ENCODE results near the gene PCBD1. TPM values are rescaled to one million over a fixed set of nuclear protein-coding genes. Genes with fewer than 3 reads are reported as not detected.

Gene PCBD1
- total RNA-seq, 1 experiment from 2014 or later, result 164 TPM

- no peak overlapping the region for H3K4me2 ChIP-seq
- intact Hi-C loops (cut with micrococcal nuclease; ENCODE audit: unreplicated experiment), result no loop called here
- peaks cover 40% of the 10 kb centered on the region for H3K36me3 ChIP-seq (ENCODE audit: low read depth)
Observed at GRCh38 chr10:70845256-70845655, 43.1 kb downstream of the PCBD1 start.

DNA sequence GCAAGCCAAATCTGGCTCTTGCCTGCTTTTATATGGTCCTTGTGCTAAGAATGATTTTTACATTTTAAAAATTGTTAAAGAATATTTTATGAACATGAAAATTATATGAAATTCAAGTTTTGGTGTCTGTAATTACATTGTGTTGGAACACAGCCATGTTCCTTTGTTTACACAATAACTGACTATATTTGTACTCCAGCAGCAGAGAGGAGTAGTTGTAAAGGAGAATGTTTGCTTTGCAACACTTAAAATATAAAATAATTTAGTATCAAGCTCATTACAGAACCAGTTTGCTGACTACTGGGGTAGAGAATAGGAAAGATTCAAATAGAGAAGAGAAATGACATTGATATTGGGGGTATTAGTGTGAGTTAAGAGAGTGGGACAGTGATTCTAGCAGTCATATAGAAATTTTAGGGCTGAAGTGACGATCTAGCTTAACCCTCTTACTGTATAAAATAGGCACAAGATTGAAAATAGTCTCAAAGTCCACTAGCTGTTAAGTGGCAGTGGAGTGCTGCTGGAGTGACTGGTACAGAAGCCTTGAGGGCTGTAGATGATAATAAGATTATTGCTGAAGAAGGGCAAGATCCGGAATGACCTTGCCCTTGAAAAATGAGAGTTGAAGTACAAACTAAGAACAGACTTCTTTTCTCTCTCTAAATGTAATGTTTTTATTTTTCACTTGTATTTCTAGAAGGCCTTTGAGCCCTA lies 44.4 kb downstream of the PCBD1 start:
- peaks cover 11% of the 10 kb centered on the region for H3F3A ChIP-seq (ENCODE audit: insufficient read depth, low read depth)
- intact Hi-C loops (cut with micrococcal nuclease; ENCODE audit: unreplicated experiment), result no loop called here
- CTCF ChIA-PET, result no interaction called here
- H3K9me3 ChIP-seq (ENCODE audit: insufficient read depth, low read depth), result no peaks in the 10 kb centered on the region
- H3K4me3 ChIP-seq, result no peak overlapping the region
- H3K79me2 ChIP-seq (ENCODE audit: low read depth), result peaks cover 41% of the 10 kb centered on the region
- no TSS peak for BruUV-seq (replicated peaks)
- no peaks in the 10 kb centered on the region for H3K9me2 ChIP-seq (ENCODE audit: insufficient read depth)
- H3K4me2 ChIP-seq, result no peak overlapping the region
- H4K20me1 ChIP-seq (ENCODE audit: insufficient read depth), result no peaks in the 10 kb centered on the region; the same call in 1 of the 2 replicates
- peaks cover 22% of the 10 kb centered on the region for H3K4me1 ChIP-seq (replicated peaks; ENCODE audit: insufficient read depth)
- H3K27me3 ChIP-seq (ENCODE audit: insufficient read depth, low read depth), result no peaks in the 10 kb centered on the region
- TF ChIP-seq EZH2 (IDR thresholded peaks at IDR 0.05; ENCODE audit: low read depth), result no peak
- TF ChIP-seq, protein P1, sequence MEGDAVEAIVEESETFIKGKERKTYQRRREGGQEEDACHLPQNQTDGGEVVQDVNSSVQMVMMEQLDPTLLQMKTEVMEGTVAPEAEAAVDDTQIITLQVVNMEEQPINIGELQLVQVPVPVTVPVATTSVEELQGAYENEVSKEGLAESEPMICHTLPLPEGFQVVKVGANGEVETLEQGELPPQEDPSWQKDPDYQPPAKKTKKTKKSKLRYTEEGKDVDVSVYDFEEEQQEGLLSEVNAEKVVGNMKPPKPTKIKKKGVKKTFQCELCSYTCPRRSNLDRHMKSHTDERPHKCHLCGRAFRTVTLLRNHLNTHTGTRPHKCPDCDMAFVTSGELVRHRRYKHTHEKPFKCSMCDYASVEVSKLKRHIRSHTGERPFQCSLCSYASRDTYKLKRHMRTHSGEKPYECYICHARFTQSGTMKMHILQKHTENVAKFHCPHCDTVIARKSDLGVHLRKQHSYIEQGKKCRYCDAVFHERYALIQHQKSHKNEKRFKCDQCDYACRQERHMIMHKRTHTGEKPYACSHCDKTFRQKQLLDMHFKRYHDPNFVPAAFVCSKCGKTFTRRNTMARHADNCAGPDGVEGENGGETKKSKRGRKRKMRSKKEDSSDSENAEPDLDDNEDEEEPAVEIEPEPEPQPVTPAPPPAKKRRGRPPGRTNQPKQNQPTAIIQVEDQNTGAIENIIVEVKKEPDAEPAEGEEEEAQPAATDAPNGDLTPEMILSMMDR (conservative IDR thresholded peaks at IDR 0.05), result no peak
- no peak overlapping the region for H2AFZ ChIP-seq
- no peak for DNase-seq
- peaks cover 53% of the 10 kb centered on the region for H3K36me3 ChIP-seq (ENCODE audit: low read depth)
- H3K27ac ChIP-seq, result no peak overlapping the region
- POLR2A ChIA-PET (ENCODE audit: unreplicated experiment), result no interaction called here

More at GRCh38 chr10:70845256-70845655, 43.1 kb downstream of the PCBD1 start:
- H3K9me2 ChIP-seq (ENCODE audit: insufficient read depth), result no peaks in the 10 kb centered on the region
- TF ChIP-seq EZH2 (IDR thresholded peaks at IDR 0.05; ENCODE audit: low read depth), result no peak
- TF ChIP-seq, protein P1 (conservative IDR thresholded peaks at IDR 0.05), result no peak
- H3K4me3 ChIP-seq, result no peak overlapping the region
- peaks cover 35% of the 10 kb centered on the region for H3K4me1 ChIP-seq (replicated peaks; ENCODE audit: insufficient read depth)
- no peak for DNase-seq
- no peak overlapping the region for H2AFZ ChIP-seq
- POLR2A ChIA-PET (ENCODE audit: unreplicated experiment), result no interaction called here
- H3F3A ChIP-seq (ENCODE audit: insufficient read depth, low read depth), result peaks cover 24% of the 10 kb centered on the region
- H3K27me3 ChIP-seq (ENCODE audit: insufficient read depth, low read depth), result no peaks in the 10 kb centered on the region
- no TSS peak for BruUV-seq (replicated peaks)
- H3K79me2 ChIP-seq (ENCODE audit: low read depth), result peaks cover 40% of the 10 kb centered on the region
- H3K9me3 ChIP-seq (ENCODE audit: insufficient read depth, low read depth), result no peaks in the 10 kb centered on the region
- CTCF ChIA-PET, result no interaction called here
- H4K20me1 ChIP-seq (ENCODE audit: insufficient read depth), result peaks cover 3% of the 10 kb centered on the region; the same call in 1 of the 2 replicates
- H3K27ac ChIP-seq, result no peak overlapping the region

GRCh38 chr10:70843333-70843732 lies 45.0 kb downstream of the PCBD1 start:
- H2AFZ ChIP-seq, result no peak overlapping the region
- intact Hi-C loops (cut with micrococcal nuclease; ENCODE audit: unreplicated experiment), result no loop called here
- POLR2A ChIA-PET (ENCODE audit: unreplicated experiment), result no interaction called here
- peaks cover 17% of the 10 kb centered on the region for H3K4me1 ChIP-seq (replicated peaks; ENCODE audit: insufficient read depth)
- no peaks in the 10 kb centered on the region for H3K27me3 ChIP-seq (ENCODE audit: insufficient read depth, low read depth)
- peaks cover 59% of the 10 kb centered on the region for H3K36me3 ChIP-seq (ENCODE audit: low read depth)
- H3K4me2 ChIP-seq, result no peak overlapping the region
- no peaks in the 10 kb centered on the region for H3K9me2 ChIP-seq (ENCODE audit: insufficient read depth)
- no peak overlapping the region for H3K27ac ChIP-seq
- BruUV-seq (replicated peaks), result no TSS peak
- CTCF ChIA-PET, result no interaction called here
- no peak for TF ChIP-seq EZH2 (IDR thresholded peaks at IDR 0.05; ENCODE audit: low read depth)
- TF ChIP-seq, protein P1 (conservative IDR thresholded peaks at IDR 0.05), result no peak
- H3K79me2 ChIP-seq (ENCODE audit: low read depth), result peaks cover 44% of the 10 kb centered on the region
- no peaks in the 10 kb centered on the region; the same call in 1 of the 2 replicates for H4K20me1 ChIP-seq (ENCODE audit: insufficient read depth)
- no peak for DNase-seq
- H3K4me3 ChIP-seq, result no peak overlapping the region
- H3F3A ChIP-seq (ENCODE audit: insufficient read depth, low read depth), result 0 out of 2 replicates have a peak, but pooled peaks cover 6% of the 10 kb centered on the region
- H3K9me3 ChIP-seq (ENCODE audit: insufficient read depth, low read depth), result no peaks in the 10 kb centered on the region
